ENCODE results near the gene LNX1. TPM values are rescaled to one million over a fixed set of nuclear protein-coding genes. Genes with fewer than 3 reads are reported as not detected.

LNX1 gene
- total RNA-seq, 2 experiments from 2014 or later, result not detected

GRCh38 chr4:53514509-53514908 is 76.8 kb downstream of the LNX1 start:
- no peak for DNase-seq (ENCODE audit: low spot score)
- Histone ChIP-seq H3K4me1 (ENCODE audit: insufficient read depth, low read length, poor library complexity, severe bottlenecking) (no peaks in the 10 kb centered on the region), H3K4me2 (ENCODE audit: low read length) (no peak overlapping the region), H3K9me3 (ENCODE audit: low read length) (no peaks in the 10 kb centered on the region), H3K4me3 (ENCODE audit: low read depth, low read length, poor library complexity, severe bottlenecking) (no peak overlapping the region), H3K79me2 (ENCODE audit: insufficient read depth, low read depth, low read length) (no peaks in the 10 kb centered on the region), H3K36me3 (ENCODE audit: insufficient read depth, low read length) (no peaks in the 10 kb centered on the region), H2AFZ (ENCODE audit: low read length) (no peak overlapping the region), H3K27ac (ENCODE audit: low read depth, low read length, poor library complexity, severe bottlenecking) (no peak overlapping the region), H3K9me2 (ENCODE audit: insufficient read depth, low read length) (no peaks in the 10 kb centered on the region), H4K20me1 (ENCODE audit: insufficient read depth, low read length) (no peaks in the 10 kb centered on the region)
- ChIA-PET POLR2A (no interaction called here), CTCF (ENCODE audit: unreplicated experiment) (no interaction called here)
- no TSS peak for BruUV-seq (replicated peaks)
- TF ChIP-seq, protein P1, sequence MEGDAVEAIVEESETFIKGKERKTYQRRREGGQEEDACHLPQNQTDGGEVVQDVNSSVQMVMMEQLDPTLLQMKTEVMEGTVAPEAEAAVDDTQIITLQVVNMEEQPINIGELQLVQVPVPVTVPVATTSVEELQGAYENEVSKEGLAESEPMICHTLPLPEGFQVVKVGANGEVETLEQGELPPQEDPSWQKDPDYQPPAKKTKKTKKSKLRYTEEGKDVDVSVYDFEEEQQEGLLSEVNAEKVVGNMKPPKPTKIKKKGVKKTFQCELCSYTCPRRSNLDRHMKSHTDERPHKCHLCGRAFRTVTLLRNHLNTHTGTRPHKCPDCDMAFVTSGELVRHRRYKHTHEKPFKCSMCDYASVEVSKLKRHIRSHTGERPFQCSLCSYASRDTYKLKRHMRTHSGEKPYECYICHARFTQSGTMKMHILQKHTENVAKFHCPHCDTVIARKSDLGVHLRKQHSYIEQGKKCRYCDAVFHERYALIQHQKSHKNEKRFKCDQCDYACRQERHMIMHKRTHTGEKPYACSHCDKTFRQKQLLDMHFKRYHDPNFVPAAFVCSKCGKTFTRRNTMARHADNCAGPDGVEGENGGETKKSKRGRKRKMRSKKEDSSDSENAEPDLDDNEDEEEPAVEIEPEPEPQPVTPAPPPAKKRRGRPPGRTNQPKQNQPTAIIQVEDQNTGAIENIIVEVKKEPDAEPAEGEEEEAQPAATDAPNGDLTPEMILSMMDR (conservative IDR thresholded peaks at IDR 0.05; ENCODE audit: low read length), result no peak
- TF ChIP-seq EZH2phosphoT487 (IDR thresholded peaks at IDR 0.05; ENCODE audit: borderline replicate concordance, low read depth, low read length), result no peak
- intact Hi-C loops (cut with micrococcal nuclease; ENCODE audit: unreplicated experiment), result no loop called here

DNA sequence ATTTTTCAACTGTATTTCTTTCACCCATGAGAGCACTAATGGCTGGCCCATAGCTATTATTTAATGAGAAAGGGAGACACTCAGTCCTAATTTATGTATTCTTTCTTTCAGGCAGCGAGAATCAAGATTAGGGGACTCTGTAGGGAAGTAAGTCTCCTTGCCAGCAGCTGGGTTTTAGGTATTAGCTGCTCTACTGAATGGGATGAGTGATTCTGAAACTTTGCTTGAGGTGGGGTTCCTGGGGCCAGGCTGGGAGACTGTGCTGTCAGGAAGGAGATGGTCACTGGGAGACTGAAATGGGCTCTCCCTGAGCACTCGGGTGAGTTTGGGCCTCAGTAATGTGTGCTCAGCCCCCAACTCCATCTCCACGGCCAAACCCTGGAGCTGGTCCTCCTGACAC is 78.7 kb downstream of the LNX1 start:
- TF ChIP-seq, protein P1 (conservative IDR thresholded peaks at IDR 0.05; ENCODE audit: low read length), result no peak
- no peak for TF ChIP-seq EZH2phosphoT487 (IDR thresholded peaks at IDR 0.05; ENCODE audit: borderline replicate concordance, low read depth, low read length)
- intact Hi-C loops (cut with micrococcal nuclease; ENCODE audit: unreplicated experiment), result no loop called here
- ChIA-PET POLR2A (no interaction called here), CTCF (ENCODE audit: unreplicated experiment) (no interaction called here)
- no peaks in the 10 kb centered on the region for H3K4me1 ChIP-seq (ENCODE audit: insufficient read depth, low read length, poor library complexity, severe bottlenecking)
- DNase-seq (ENCODE audit: low spot score), result no peak
- H3K79me2 ChIP-seq (ENCODE audit: insufficient read depth, low read depth, low read length), result no peaks in the 10 kb centered on the region
- no peak overlapping the region for H3K4me3 ChIP-seq (ENCODE audit: low read depth, low read length, poor library complexity, severe bottlenecking)
- BruUV-seq (replicated peaks), result no TSS peak
- no peak overlapping the region for H3K4me2 ChIP-seq (ENCODE audit: low read length)
- H3K9me3 ChIP-seq (ENCODE audit: low read length), result no peaks in the 10 kb centered on the region
- H3K27ac ChIP-seq (ENCODE audit: low read depth, low read length, poor library complexity, severe bottlenecking), result no peak overlapping the region
- H4K20me1 ChIP-seq (ENCODE audit: insufficient read depth, low read length), result no peaks in the 10 kb centered on the region
- H3K36me3 ChIP-seq (ENCODE audit: insufficient read depth, low read length), result no peaks in the 10 kb centered on the region
- no peaks in the 10 kb centered on the region for H3K9me2 ChIP-seq (ENCODE audit: insufficient read depth, low read length)
- H2AFZ ChIP-seq (ENCODE audit: low read length), result no peak overlapping the region

GRCh38 chr4:53511014-53511413 is 80.3 kb downstream of the LNX1 start:
- Histone ChIP-seq H3K36me3 (ENCODE audit: insufficient read depth, low read length) (no peaks in the 10 kb centered on the region), H3K9me3 (ENCODE audit: low read length) (no peaks in the 10 kb centered on the region), H3K27ac (ENCODE audit: low read depth, low read length, poor library complexity, severe bottlenecking) (no peak overlapping the region), H3K79me2 (ENCODE audit: insufficient read depth, low read depth, low read length) (no peaks in the 10 kb centered on the region), H3K4me2 (ENCODE audit: low read length) (no peak overlapping the region), H3K4me3 (ENCODE audit: low read depth, low read length, poor library complexity, severe bottlenecking) (no peak overlapping the region), H3K4me1 (ENCODE audit: insufficient read depth, low read length, poor library complexity, severe bottlenecking) (no peaks in the 10 kb centered on the region), H2AFZ (ENCODE audit: low read length) (no peak overlapping the region), H4K20me1 (ENCODE audit: insufficient read depth, low read length) (no peaks in the 10 kb centered on the region), H3K9me2 (ENCODE audit: insufficient read depth, low read length) (no peaks in the 10 kb centered on the region)
- DNase-seq (ENCODE audit: low spot score), result no peak
- no TSS peak for BruUV-seq (replicated peaks)
- no peak for TF ChIP-seq EZH2phosphoT487 (IDR thresholded peaks at IDR 0.05; ENCODE audit: borderline replicate concordance, low read depth, low read length)
- TF ChIP-seq, protein P1 (conservative IDR thresholded peaks at IDR 0.05; ENCODE audit: low read length), result no peak
- CTCF ChIA-PET (ENCODE audit: unreplicated experiment), result no interaction called here
- POLR2A ChIA-PET, result interaction anchor here (0.7 kb wide), 1 partner anchor 456 kb away, joined by 4 read pairs; no protein-coding TSS in a partner anchor
- intact Hi-C loops (cut with micrococcal nuclease; ENCODE audit: unreplicated experiment), result no loop called here

Data from OCI-LY7 (cell line).